Uterus (tissue), 4 donors: ENCODE measurements around the gene RAB40C. TPM values are rescaled to one million over a fixed set of nuclear protein-coding genes. Genes with fewer than 3 reads are reported as not detected.

Experiments used
- DNase-seq, 2 donors: peaks; one replicate each; pipeline ENCODE4 v3.0.0-alpha.2; 2019 to 2020
- H3K27ac ChIP-seq, 2 donors: fragments of 200-600 bp; sonication (generic); 1 replicate in 1 of 2; 2 replicates in 1 of 2; pipeline ENCODE4 v1.5.1; 2016 to 2018
- H3K27me3 ChIP-seq, 2 donors: fragments of 200-600 bp; sonication (generic); one replicate each; pipeline ENCODE4 v1.5.1; 2018 to 2019; ENCODE audit warnings: control low read depth in 1 of 2
- H3K36me3 ChIP-seq, 2 donors: fragments of 200-600 bp; sonication (generic); one replicate each; pipeline ENCODE4 v1.5.1; 2019; ENCODE audit warnings: control low read depth in 1 of 2
- H3K4me1 ChIP-seq, 2 donors: fragments of 200-600 bp; sonication (generic); one replicate each; pipeline ENCODE4 v1.5.1; 2018 to 2019; ENCODE audit warnings: control low read depth in 1 of 2
- H3K4me3 ChIP-seq, 2 donors: fragments of 200-600 bp; sonication (generic); 1 replicate in 1 of 2; 2 replicates in 1 of 2; pipeline ENCODE4 v1.5.1; 2018 to 2019; ENCODE audit warnings: mild to moderate bottlenecking in 1 of 2
- H3K9me3 ChIP-seq, 2 donors: fragments of 200-600 bp; sonication (generic); one replicate each; pipeline ENCODE4 v1.5.1; 2019; ENCODE audit warnings: control low read depth in 1 of 2
- CTCF ChIP-seq, 4 experiments: fragments of 200-600 bp in 2 of 4; fragments of 450-650 bp in 2 of 4; sonication (generic) in 2 of 4; IDR thresholded peaks; one replicate each; pipeline ENCODE4 v1.5.1; 2016 to 2019; ENCODE audit warnings: antibody characterized with exemption in 4 of 4, mild to moderate bottlenecking in 2 of 4, moderate library complexity in 1 of 4
- POLR2A ChIP-seq, 2 donors: fragments of 450-650 bp; IDR thresholded peaks; one replicate each; pipeline ENCODE4 v1.6.1; 2016; ENCODE audit warnings: antibody characterized with exemption in 2 of 2, mild to moderate bottlenecking in 1 of 2, moderate library complexity in 1 of 2
- intact Hi-C: fragments of 100-400 bp; cut with DNase I; formaldehyde crosslinking; loops from one replicate; pipeline ENCODE4 v1.15.1; 2023; ENCODE audit warnings: low total_unique reads
- total RNA-seq, 4 donors: library from RNA; depleted of rRNA in 3 of 4; stranded (reverse); fragments of >200 nt in 3 of 4; gene quantifications; one replicate each; pipeline versions ENCODE4 v1.1.0 to v1.2.4, GENCODE V29; 2014 to 2023
- donor health status: DM: yes; HTN: yes; CAD: no.

Gene RAB40C
- total RNA-seq, 4 donors from 2014 or later = 0.59 to 25.4 (median 14.3) TPM

GRCh38 chr16:627454-628239 is 37.8 kb downstream of the RAB40C start:
- Histone ChIP-seq H3K4me1 (peaks cover 0 to 13% of the 10 kb centered on the region in 2 donors), H3K27ac (peak overlapping the region; percentile 89 to 93), H3K27me3 (no peaks in the 10 kb centered on the region), H3K36me3 (no peaks in the 10 kb centered on the region), H3K9me3 (no peaks in the 10 kb centered on the region), H3K4me3 (no peak overlapping the region)
- DNase-seq = peak in 1 of 2 donors; percentile 65
- intact Hi-C loops = no loop called here
- TF ChIP-seq POLR2A (IDR thresholded peaks at IDR 0.05) (no peak), CTCF (IDR thresholded peaks at IDR 0.05) (no peak)

- DNase-seq = peak in 1 of 2 donors; percentile 21
- Histone ChIP-seq H3K36me3 (no peaks in the 10 kb centered on the region), H3K27ac (no peak overlapping the region), H3K9me3 (no peaks in the 10 kb centered on the region), H3K27me3 (no peaks in the 10 kb centered on the region), H3K4me3 (no peak overlapping the region), H3K4me1 (peaks cover 0 to 13% of the 10 kb centered on the region in 2 donors)
- TF ChIP-seq CTCF (IDR thresholded peaks at IDR 0.05) (no peak), POLR2A (IDR thresholded peaks at IDR 0.05) (no peak)
- intact Hi-C loops = no loop called here
These were observed 38.6 kb downstream of the RAB40C start for GRCh38 chr16:628321-629061.

GRCh38 chr16:629185-629832 is 39.4 kb downstream of the RAB40C start:
- Histone ChIP-seq H3K4me3 (no peak overlapping the region), H3K27ac (peak overlapping the region in 1 of 2 donors; percentile 36), H3K4me1 (peaks cover 0 to 13% of the 10 kb centered on the region in 2 donors), H3K36me3 (no peaks in the 10 kb centered on the region), H3K9me3 (no peaks in the 10 kb centered on the region), H3K27me3 (no peaks in the 10 kb centered on the region)
- DNase-seq = peak; percentile 23 to 27
- intact Hi-C loops = no loop called here
- TF ChIP-seq CTCF (IDR thresholded peaks at IDR 0.05) (no peak), POLR2A (IDR thresholded peaks at IDR 0.05) (no peak)

GRCh38 chr16:629833-630248 is 40.0 kb downstream of the RAB40C start:
- Histone ChIP-seq H3K27ac (peak overlapping the region in 1 of 2 donors; percentile 36), H3K36me3 (no peaks in the 10 kb centered on the region)

More at GRCh38 chr16:629833-630248, 40.0 kb downstream of the RAB40C start:
- no peak overlapping the region for H3K4me3 ChIP-seq
- peak in 1 of 2 donors; percentile 38 for DNase-seq
- no peaks in the 10 kb centered on the region for H3K27me3 ChIP-seq
- intact Hi-C loops = no loop called here
- TF ChIP-seq POLR2A (IDR thresholded peaks at IDR 0.05) (no peak), CTCF (IDR thresholded peaks at IDR 0.05) (no peak)
- peaks cover 0 to 13% of the 10 kb centered on the region in 2 donors for H3K4me1 ChIP-seq
- no peaks in the 10 kb centered on the region for H3K9me3 ChIP-seq
